Stimulated activated naive CD8-positive, alpha-beta T cell treated with anti-CD3 and anti-CD28 coated beads, Interleukin-15, amount 100 ng/mL, for 72 hours (primary cell): ENCODE measurements around the gene DYRK1B.
A peak's percentile ranks its signal among the peaks of the same experiment; 100 is the strongest.
"Not testable (repeated sequence)": the region's sequence is repeated elsewhere in the genome, so short reads cannot be mapped to it uniquely, and the experiment has no call there.

Experiments
- ATAC-seq: fragments of 150-1000 bp; cut with Tn5 transposase; 2 replicates; pipeline ENCODE4 v1.10.0; 2021; ENCODE audit warnings: mild to moderate bottlenecking, moderate library complexity
- DNase-seq, 2 donors: peaks; one replicate each; pipeline ENCODE4 v3.0.0; 2021 to 2022
- H3K27ac Mint-ChIP-seq, 2 donors: one replicate each; pipeline ENCODE4 v1.8.0; 2022; ENCODE audit warnings: mild to moderate bottlenecking in 2 of 2, mixed read lengths in 2 of 2, moderate library complexity in 2 of 2
- H3K27me3 Mint-ChIP-seq: one replicate; pipeline ENCODE4 v1.8.0; 2022; ENCODE audit warnings: mixed read lengths
- H3K4me1 Mint-ChIP-seq: one replicate; pipeline ENCODE4 v1.8.0; 2022; ENCODE audit warnings: mild to moderate bottlenecking, mixed read lengths
- H3K4me3 Mint-ChIP-seq, 2 donors: one replicate each; pipeline ENCODE4 v1.8.0; 2022; ENCODE audit warnings: mild to moderate bottlenecking in 2 of 2, mixed read lengths in 2 of 2, moderate library complexity in 1 of 2
- H3K9me3 Mint-ChIP-seq, 2 donors: one replicate each; pipeline ENCODE4 v1.8.0; 2022; ENCODE audit warnings: mixed read lengths in 2 of 2

Gene DYRK1B

DNA sequence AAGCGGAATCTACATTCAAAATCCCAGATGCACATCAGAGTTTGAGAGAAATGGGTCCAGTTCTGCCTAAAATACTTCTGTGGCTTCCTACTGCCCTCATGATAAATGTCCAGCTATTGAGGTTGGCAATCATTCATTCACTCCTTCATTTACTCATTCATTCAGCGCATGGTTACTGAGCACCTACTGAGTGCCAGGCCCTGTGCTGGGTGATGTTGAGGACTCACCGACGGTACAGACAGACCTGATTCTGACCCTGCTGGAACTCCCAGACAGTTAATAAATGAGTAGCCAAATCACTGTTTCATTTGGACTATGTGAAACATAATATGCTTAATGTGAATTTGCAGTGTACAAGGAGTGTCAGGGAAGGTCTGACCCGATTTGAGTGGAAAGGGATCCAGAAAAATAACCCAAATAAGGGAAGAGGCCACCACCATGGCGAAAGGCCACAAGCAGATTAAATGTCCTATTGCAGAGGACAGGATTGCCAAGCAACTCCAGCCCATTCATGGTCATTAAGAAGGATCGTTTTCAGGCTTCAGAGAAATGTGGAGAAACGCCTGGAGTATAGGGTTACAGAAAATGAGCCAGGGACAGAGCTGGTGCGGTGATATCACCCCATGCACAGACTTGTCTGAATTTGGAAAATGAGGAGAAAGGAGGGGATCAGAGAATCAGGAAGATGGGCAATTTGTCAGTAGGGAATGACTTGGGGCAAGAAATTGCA is 20.5 kb downstream of the DYRK1B start:
- no peak overlapping the region for H3K4me3 Mint-ChIP-seq
- H3K9me3 Mint-ChIP-seq: no peaks in the 10 kb centered on the region
- peaks cover 19% of the 10 kb centered on the region for H3K4me1 Mint-ChIP-seq
- no peaks in the 10 kb centered on the region for H3K27me3 Mint-ChIP-seq
- peak overlapping the region in 1 of 2 donors; percentile 1 for H3K27ac Mint-ChIP-seq
- no peak for ATAC-seq
- no peak for DNase-seq

- H3K4me3 Mint-ChIP-seq: no peak overlapping the region
- no peaks in the 10 kb centered on the region for H3K27me3 Mint-ChIP-seq
- H3K9me3 Mint-ChIP-seq: no peaks in the 10 kb centered on the region
- ATAC-seq: no peak
- no peak overlapping the region for H3K27ac Mint-ChIP-seq
- no peak for DNase-seq
- H3K4me1 Mint-ChIP-seq: peaks cover 5% of the 10 kb centered on the region
Observed at GRCh38 chr19:39811064-39811463, 22.9 kb downstream of the DYRK1B start.

- DNase-seq (no peak), ATAC-seq (no peak)
- H3K9me3 Mint-ChIP-seq: no peaks in the 10 kb centered on the region
- H3K4me1 Mint-ChIP-seq: no peaks in the 10 kb centered on the region
- no peaks in the 10 kb centered on the region for H3K27me3 Mint-ChIP-seq
- H3K27ac Mint-ChIP-seq: no peak overlapping the region
- H3K4me3 Mint-ChIP-seq: no peak overlapping the region
Observed at GRCh38 chr19:39810424-39810823, 23.5 kb downstream of the DYRK1B start.

GRCh38 chr19:39809368-39809767 is 24.6 kb downstream of the DYRK1B start:
- no peaks in the 10 kb centered on the region for H3K9me3 Mint-ChIP-seq
- ATAC-seq (no peak), DNase-seq (no peak)
- H3K4me3 Mint-ChIP-seq: no peak overlapping the region
- H3K4me1 Mint-ChIP-seq: no peaks in the 10 kb centered on the region
- no peak overlapping the region for H3K27ac Mint-ChIP-seq
- H3K27me3 Mint-ChIP-seq: no peaks in the 10 kb centered on the region

- not testable (repeated sequence) for H3K4me3 Mint-ChIP-seq, ATAC-seq, H3K27ac Mint-ChIP-seq
Observed at GRCh38 chr19:39808688-39809087, 25.3 kb downstream of the DYRK1B start.

GRCh38 chr19:39807846-39808364 is 26.1 kb downstream of the DYRK1B start:
- no peaks in the 10 kb centered on the region for H3K4me1 Mint-ChIP-seq
- H3K4me3 Mint-ChIP-seq: no peak overlapping the region
- ATAC-seq (no peak), DNase-seq (no peak)
- H3K9me3 Mint-ChIP-seq: no peaks in the 10 kb centered on the region
- H3K27me3 Mint-ChIP-seq: peaks cover 5% of the 10 kb centered on the region
- no peak overlapping the region for H3K27ac Mint-ChIP-seq

More at GRCh38 chr19:39808688-39809087, 25.3 kb downstream of the DYRK1B start:
- DNase-seq, H3K27me3 Mint-ChIP-seq, H3K9me3 Mint-ChIP-seq, H3K4me1 Mint-ChIP-seq: not testable (repeated sequence)

GRCh38 chr19:39805104-39805503 is 28.9 kb downstream of the DYRK1B start:
- no peaks in the 10 kb centered on the region for H3K9me3 Mint-ChIP-seq
- ATAC-seq (no peak), DNase-seq (no peak)
- H3K27ac Mint-ChIP-seq: no peak overlapping the region
- no peak overlapping the region for H3K4me3 Mint-ChIP-seq
- no peaks in the 10 kb centered on the region for H3K4me1 Mint-ChIP-seq
- H3K27me3 Mint-ChIP-seq: peaks cover 17% of the 10 kb centered on the region

DNA sequence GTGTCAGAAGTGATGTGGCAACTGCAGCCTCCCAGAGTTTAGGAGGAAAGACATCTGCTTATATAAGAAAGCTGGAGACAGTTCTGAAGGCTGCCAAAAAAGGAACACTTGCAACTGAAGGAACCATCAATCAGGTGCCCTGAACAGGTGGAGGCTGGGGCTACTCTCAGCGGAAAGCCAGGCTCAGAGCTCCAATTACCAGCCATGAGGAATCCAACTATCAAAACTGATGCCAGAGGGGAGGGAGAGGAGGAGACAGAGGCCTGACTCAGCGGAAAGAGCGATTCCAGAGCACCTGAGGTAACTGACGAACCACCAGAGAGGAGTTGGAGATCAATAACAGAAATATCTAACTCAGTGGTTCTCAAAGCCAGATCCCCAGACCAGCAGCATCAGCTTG is 31.0 kb downstream of the DYRK1B start:
- ATAC-seq (no peak), DNase-seq (no peak)
- no peak overlapping the region for H3K4me3 Mint-ChIP-seq
- H3K27ac Mint-ChIP-seq: no peak overlapping the region
- no peaks in the 10 kb centered on the region for H3K4me1 Mint-ChIP-seq
- no peaks in the 10 kb centered on the region for H3K9me3 Mint-ChIP-seq
- peaks cover 17% of the 10 kb centered on the region for H3K27me3 Mint-ChIP-seq

- Mint-ChIP-seq H3K27me3 (peaks cover 22% of the 10 kb centered on the region), H3K4me1 (peaks cover 10% of the 10 kb centered on the region), H3K4me3 (no peak overlapping the region), H3K27ac (no peak overlapping the region), H3K9me3 (no peaks in the 10 kb centered on the region)
- ATAC-seq: no peak
- no peak for DNase-seq
Observed at GRCh38 chr19:39797083-39797482, 36.9 kb downstream of the DYRK1B start.

- Mint-ChIP-seq H3K27me3 (peaks cover 21% of the 10 kb centered on the region), H3K4me1 (peaks cover 10% of the 10 kb centered on the region), H3K27ac (no peak overlapping the region), H3K9me3 (no peaks in the 10 kb centered on the region), H3K4me3 (no peak overlapping the region)
- DNase-seq (no peak), ATAC-seq (no peak)
Observed at GRCh38 chr19:39796000-39796498, 37.9 kb downstream of the DYRK1B start.

GRCh38 chr19:39795001-39795400 is 39.0 kb downstream of the DYRK1B start:
- H3K27ac Mint-ChIP-seq: no peak overlapping the region
- H3K4me3 Mint-ChIP-seq: peak overlapping the region in 1 of 2 donors; percentile 29
- ATAC-seq (peak; percentile 62), DNase-seq (peak in 1 of 2 donors; percentile 14)
- peaks cover 10% of the 10 kb centered on the region for H3K4me1 Mint-ChIP-seq
- peaks cover 16% of the 10 kb centered on the region for H3K27me3 Mint-ChIP-seq
- H3K9me3 Mint-ChIP-seq: no peaks in the 10 kb centered on the region

GRCh38 chr19:39792999-39793546 is 40.9 kb downstream of the DYRK1B start:
- DNase-seq: peak; percentile 71 to 75
- peaks cover 10% of the 10 kb centered on the region for H3K4me1 Mint-ChIP-seq
- H3K27ac Mint-ChIP-seq: no peak overlapping the region
- H3K4me3 Mint-ChIP-seq: peak overlapping the region; percentile 78 to 86
- peaks cover 3 to 4% of the 10 kb centered on the region in 2 donors for H3K9me3 Mint-ChIP-seq
- H3K27me3 Mint-ChIP-seq: peaks cover 16% of the 10 kb centered on the region
- ATAC-seq: peak; percentile 98

GRCh38 chr19:39788244-39788643 is 45.7 kb downstream of the DYRK1B start:
- no peaks in the 10 kb centered on the region for H3K4me1 Mint-ChIP-seq
- no peak for ATAC-seq
- peaks cover 5 to 8% of the 10 kb centered on the region in 2 donors for H3K9me3 Mint-ChIP-seq
- H3K27ac Mint-ChIP-seq: no peak overlapping the region
- H3K27me3 Mint-ChIP-seq: peaks cover 28% of the 10 kb centered on the region
- no peak overlapping the region for H3K4me3 Mint-ChIP-seq
- DNase-seq: no peak

- DNase-seq: no peak
- Mint-ChIP-seq H3K9me3 (no peaks in the 10 kb centered on the region), H3K4me3 (no peak overlapping the region), H3K27me3 (peaks cover 39% of the 10 kb centered on the region), H3K4me1 (no peaks in the 10 kb centered on the region), H3K27ac (no peak overlapping the region)
- no peak for ATAC-seq
Observed at GRCh38 chr19:39780894-39781293, 53.1 kb downstream of the DYRK1B start.

- peak within 1 kb of the TSS in 1 of 2 donors; percentile 14 for H3K27ac Mint-ChIP-seq
- no peak within 1 kb of the TSS for H3K4me3 Mint-ChIP-seq
- ATAC-seq (peak; percentile 95), DNase-seq (peak in 1 of 2 donors; percentile 46)
- H3K27me3 Mint-ChIP-seq: peaks cover 18% of the 10 kb centered on the region
- no peaks in the 10 kb centered on the region for H3K4me1 Mint-ChIP-seq
- no peaks in the 10 kb centered on the region for H3K9me3 Mint-ChIP-seq
Observed at GRCh38 chr19:39778763-39779162, 55.2 kb downstream of the DYRK1B start, which contains the start of gene LEUTX. LEUTX (plus strand) TSS chr19:39778854; CDS start chr19:39778921, 67 bp downstream.
